Stimulated activated naive CD8-positive, alpha-beta T cell treated with anti-CD3 and anti-CD28 coated beads, Interleukin-15, amount 100 ng/mL, for 72 hours (primary cell): ENCODE data around the gene ACSF2.

Source experiments
- ATAC-seq: fragments of 150-1000 bp; cut with Tn5 transposase; 2 replicates; pipeline ENCODE4 v1.10.0; 2021; ENCODE audit warnings: mild to moderate bottlenecking, moderate library complexity
- DNase-seq, 2 donors: peaks; one replicate each; pipeline ENCODE4 v3.0.0; 2021 to 2022
- H3K27ac Mint-ChIP-seq, 2 donors: one replicate each; pipeline ENCODE4 v1.8.0; 2022; ENCODE audit warnings: mild to moderate bottlenecking in 2 of 2, mixed read lengths in 2 of 2, moderate library complexity in 2 of 2
- H3K27me3 Mint-ChIP-seq: one replicate; pipeline ENCODE4 v1.8.0; 2022; ENCODE audit warnings: mixed read lengths
- H3K4me1 Mint-ChIP-seq: one replicate; pipeline ENCODE4 v1.8.0; 2022; ENCODE audit warnings: mild to moderate bottlenecking, mixed read lengths
- H3K4me3 Mint-ChIP-seq, 2 donors: one replicate each; pipeline ENCODE4 v1.8.0; 2022; ENCODE audit warnings: mild to moderate bottlenecking in 2 of 2, mixed read lengths in 2 of 2, moderate library complexity in 1 of 2
- H3K9me3 Mint-ChIP-seq, 2 donors: one replicate each; pipeline ENCODE4 v1.8.0; 2022; ENCODE audit warnings: mixed read lengths in 2 of 2

Gene ACSF2

DNA sequence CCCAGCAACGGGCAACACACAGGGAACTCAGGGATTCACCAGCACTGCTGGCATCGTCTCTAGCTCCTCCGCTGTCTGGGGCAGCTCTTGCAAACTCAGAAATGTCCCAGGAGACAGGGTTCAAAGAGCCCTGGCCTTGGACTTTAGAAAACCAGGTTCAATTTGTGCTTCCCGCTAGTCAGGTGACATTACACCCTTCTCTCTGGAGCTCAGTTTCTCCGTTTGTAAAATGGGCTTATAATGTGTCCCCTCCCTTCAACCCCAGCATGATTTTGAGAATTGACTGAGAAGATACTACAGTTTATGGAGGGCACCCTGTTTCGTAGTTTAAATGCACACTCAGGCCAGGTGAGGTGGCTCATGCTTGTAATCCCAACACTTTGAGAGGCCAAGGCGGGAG lies 80.3 kb downstream of the ACSF2 start:
- ATAC-seq = no peak
- H3K4me3 Mint-ChIP-seq = no peak overlapping the region

DNA sequence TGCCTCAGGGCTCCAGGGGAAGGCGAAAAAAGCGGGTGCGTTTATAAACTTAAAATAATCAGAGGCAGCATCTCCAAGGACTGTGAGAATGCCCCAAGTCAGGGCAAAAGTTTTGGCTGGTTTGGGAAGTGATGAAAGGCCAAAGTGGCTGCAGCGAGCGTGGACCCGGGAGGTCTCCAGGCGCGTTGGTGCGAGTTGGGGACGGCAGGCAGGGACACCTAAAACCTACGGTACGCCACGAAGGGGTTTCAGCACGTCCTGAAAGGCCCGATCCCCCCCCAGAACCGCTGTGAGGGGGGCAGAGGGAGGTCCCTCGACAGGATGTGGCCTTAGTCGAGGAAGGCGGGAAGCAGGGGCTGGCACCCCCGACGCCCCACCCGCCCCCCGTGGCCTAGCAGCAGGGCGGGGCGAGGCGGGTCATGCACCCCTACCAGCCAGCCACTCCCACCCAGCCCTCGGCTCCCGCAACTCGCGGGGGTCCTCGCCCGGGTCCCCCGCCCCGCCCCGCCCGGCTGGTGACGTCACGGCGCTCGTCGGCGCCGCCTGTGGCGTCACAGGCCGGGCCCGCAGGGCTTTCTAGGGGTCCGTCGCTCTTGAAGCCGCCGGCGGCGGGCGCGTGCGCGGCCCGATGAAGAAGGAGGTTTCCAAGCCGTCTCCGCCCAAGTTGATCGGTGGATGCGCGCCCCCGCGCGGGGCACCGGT lies 82.0 kb downstream of the ACSF2 start, which contains the start of gene MYCBPAP:
Gene MYCBPAP, plus strand, starts transcription at position 569 of the 702 bp plus-strand sequence. CDS start 236 bp downstream, outside the sequence.
- DNase-seq = peak; percentile 81 to 84
- Mint-ChIP-seq H3K27me3 (no peaks in the 10 kb centered on the region), H3K9me3 (no peaks in the 10 kb centered on the region), H3K4me3 (peak within 1 kb of the TSS; percentile 95), H3K4me1 (peaks cover 64% of the 10 kb centered on the region), H3K27ac (peak within 1 kb of the TSS; percentile 92 to 94)
- peak; percentile 78 for ATAC-seq

More for the DNA sequence above, 80.3 kb downstream of the ACSF2 start:
- no peak for DNase-seq
- no peaks in the 10 kb centered on the region for H3K9me3 Mint-ChIP-seq
- no peaks in the 10 kb centered on the region for H3K27me3 Mint-ChIP-seq
- no peak overlapping the region for H3K27ac Mint-ChIP-seq
- H3K4me1 Mint-ChIP-seq = peaks cover 56% of the 10 kb centered on the region

- no peaks in the 10 kb centered on the region for H3K9me3 Mint-ChIP-seq
- no peak for DNase-seq
- no peak for ATAC-seq
- H3K4me3 Mint-ChIP-seq = peak overlapping the region; percentile 95
- peaks cover 59% of the 10 kb centered on the region for H3K4me1 Mint-ChIP-seq
- peak overlapping the region; percentile 60 to 92 for H3K27ac Mint-ChIP-seq
- H3K27me3 Mint-ChIP-seq = no peaks in the 10 kb centered on the region
These were observed 82.8 kb downstream of the ACSF2 start for GRCh38 chr17:50508573-50509460.

- H3K27me3 Mint-ChIP-seq = no peaks in the 10 kb centered on the region
- no peaks in the 10 kb centered on the region for H3K9me3 Mint-ChIP-seq
- DNase-seq = peak; percentile 43 to 73
- peak; percentile 87 for ATAC-seq
- H3K4me1 Mint-ChIP-seq = peaks cover 48% of the 10 kb centered on the region
- H3K27ac Mint-ChIP-seq = peak overlapping the region in 1 of 2 donors; percentile 81
- peak overlapping the region; percentile 9 to 27 for H3K4me3 Mint-ChIP-seq
These were observed 85.0 kb downstream of the ACSF2 start for GRCh38 chr17:50511058-50511457.

- H3K9me3 Mint-ChIP-seq = no peaks in the 10 kb centered on the region
- H3K4me3 Mint-ChIP-seq = no peak overlapping the region
- H3K27ac Mint-ChIP-seq = no peak overlapping the region
- DNase-seq = no peak
- no peak for ATAC-seq
- no peaks in the 10 kb centered on the region for H3K27me3 Mint-ChIP-seq
- peaks cover 40% of the 10 kb centered on the region for H3K4me1 Mint-ChIP-seq
These were observed 87.5 kb downstream of the ACSF2 start for GRCh38 chr17:50513495-50513894.

DNA sequence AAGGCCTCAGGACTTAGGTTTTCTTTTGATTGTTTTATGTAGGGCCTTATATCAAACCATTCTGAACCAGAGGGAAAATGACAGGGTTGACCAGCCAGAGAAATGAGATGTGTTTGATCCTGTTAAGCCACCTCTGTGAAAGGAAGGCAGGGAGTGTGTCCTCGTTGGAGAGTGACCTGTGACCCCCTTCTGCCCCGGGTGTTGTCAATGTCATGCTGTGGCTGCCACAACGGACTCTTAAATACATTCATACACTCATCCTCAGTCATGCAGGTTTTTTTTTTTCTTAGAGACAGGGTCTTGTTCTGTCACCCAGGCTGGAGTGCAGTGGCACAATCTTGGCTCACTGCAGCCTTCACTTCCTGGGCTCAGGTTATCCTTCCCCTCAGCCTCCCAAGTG lies 88.4 kb downstream of the ACSF2 start:
- no peak overlapping the region for H3K4me3 Mint-ChIP-seq
- no peak for ATAC-seq
- H3K4me1 Mint-ChIP-seq = peaks cover 31% of the 10 kb centered on the region
- DNase-seq = no peak
- H3K27ac Mint-ChIP-seq = no peak overlapping the region
- H3K27me3 Mint-ChIP-seq = no peaks in the 10 kb centered on the region
- no peaks in the 10 kb centered on the region for H3K9me3 Mint-ChIP-seq

DNA sequence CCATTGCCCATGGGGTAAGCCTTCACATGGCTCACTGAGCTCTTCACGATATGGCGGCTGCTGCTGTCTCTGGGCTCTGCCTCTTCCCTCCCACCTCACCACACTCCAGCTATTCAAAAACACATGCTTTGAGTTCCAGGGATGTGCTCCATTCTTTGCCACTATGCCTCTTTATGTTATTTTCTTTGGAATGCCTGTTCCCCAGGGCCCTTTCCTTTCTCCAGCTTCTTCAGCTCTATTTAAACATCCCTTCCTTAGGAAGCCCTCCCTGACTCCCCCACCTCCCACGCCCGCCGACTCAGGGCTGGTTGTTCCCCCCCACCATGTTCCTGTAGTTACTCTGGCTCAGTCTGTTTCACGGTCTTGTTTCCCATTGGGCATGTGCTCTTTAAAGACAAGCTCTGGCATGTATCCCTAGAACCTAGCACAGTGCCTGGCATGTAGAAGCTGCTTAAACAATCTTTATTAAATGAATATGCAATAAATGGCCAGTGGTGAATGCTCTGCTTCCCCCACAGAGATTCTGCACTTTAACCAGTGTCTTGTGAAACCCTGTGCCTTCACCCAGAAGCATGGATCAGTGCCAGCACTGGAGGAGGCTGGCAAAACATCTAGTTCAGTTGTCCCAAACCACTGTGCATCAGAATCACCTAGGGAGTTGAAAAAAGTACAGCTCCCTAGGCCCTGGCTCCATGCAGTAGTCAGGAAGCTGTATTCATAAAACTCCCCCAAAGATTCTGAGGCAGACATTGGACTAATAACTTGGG lies 89.1 kb downstream of the ACSF2 start:
- DNase-seq (no peak), ATAC-seq (no peak)
- peak overlapping the region in 1 of 2 donors; percentile 42 for H3K27ac Mint-ChIP-seq
- H3K27me3 Mint-ChIP-seq = no peaks in the 10 kb centered on the region
- H3K9me3 Mint-ChIP-seq = no peaks in the 10 kb centered on the region
- no peak overlapping the region for H3K4me3 Mint-ChIP-seq
- H3K4me1 Mint-ChIP-seq = peaks cover 24% of the 10 kb centered on the region

GRCh38 chr17:50517011-50517410 lies 91.0 kb downstream of the ACSF2 start:
- H3K27ac Mint-ChIP-seq = no peak overlapping the region

GRCh38 chr17:50517504-50518383 lies 91.7 kb downstream of the ACSF2 start:
- no peak overlapping the region for H3K27ac Mint-ChIP-seq
- no peak overlapping the region for H3K4me3 Mint-ChIP-seq
- no peaks in the 10 kb centered on the region for H3K9me3 Mint-ChIP-seq
- H3K27me3 Mint-ChIP-seq = no peaks in the 10 kb centered on the region
- DNase-seq (no peak), ATAC-seq (no peak)
- H3K4me1 Mint-ChIP-seq = no peaks in the 10 kb centered on the region

More at GRCh38 chr17:50517011-50517410, 91.0 kb downstream of the ACSF2 start:
- ATAC-seq (no peak), DNase-seq (no peak)
- Mint-ChIP-seq H3K27me3 (no peaks in the 10 kb centered on the region), H3K9me3 (no peaks in the 10 kb centered on the region), H3K4me3 (no peak overlapping the region), H3K4me1 (peaks cover 6% of the 10 kb centered on the region)

- H3K27ac Mint-ChIP-seq = peak overlapping the region in 1 of 2 donors; percentile 61
- no peaks in the 10 kb centered on the region for H3K9me3 Mint-ChIP-seq
- no peaks in the 10 kb centered on the region for H3K4me1 Mint-ChIP-seq
- DNase-seq (no peak), ATAC-seq (no peak)
- no peak overlapping the region for H3K4me3 Mint-ChIP-seq
- H3K27me3 Mint-ChIP-seq = no peaks in the 10 kb centered on the region
These were observed 92.5 kb downstream of the ACSF2 start for GRCh38 chr17:50518384-50519023.

- no peaks in the 10 kb centered on the region for H3K4me1 Mint-ChIP-seq
- no peaks in the 10 kb centered on the region for H3K27me3 Mint-ChIP-seq
- no peak for ATAC-seq
- DNase-seq = no peak
- no peak overlapping the region for H3K4me3 Mint-ChIP-seq
- no peaks in the 10 kb centered on the region for H3K9me3 Mint-ChIP-seq
- H3K27ac Mint-ChIP-seq = no peak overlapping the region
These were observed 93.3 kb downstream of the ACSF2 start for GRCh38 chr17:50519141-50519834.

DNA sequence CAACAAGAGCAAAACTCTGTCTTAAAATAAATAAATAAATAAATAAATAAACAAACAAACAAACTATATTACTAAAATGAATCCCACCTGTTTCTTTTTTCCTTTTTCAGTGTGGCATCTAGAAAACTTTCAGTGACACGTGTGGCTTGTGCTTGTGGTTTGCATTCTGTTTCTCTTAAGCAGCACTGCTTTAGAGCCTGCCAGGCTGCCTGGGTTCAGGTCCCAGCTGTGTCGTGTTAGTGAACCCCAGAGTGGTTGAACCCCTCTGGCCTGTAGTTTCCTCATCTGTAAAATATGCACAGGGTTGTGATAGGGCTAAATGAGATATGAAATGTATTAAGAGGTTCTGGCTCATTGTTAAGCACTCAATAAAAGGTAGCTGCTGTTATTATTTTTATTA lies 94.5 kb downstream of the ACSF2 start:
- no peak overlapping the region for H3K27ac Mint-ChIP-seq
- no peak overlapping the region for H3K4me3 Mint-ChIP-seq
- ATAC-seq = no peak
- no peaks in the 10 kb centered on the region for H3K9me3 Mint-ChIP-seq
- DNase-seq = no peak
- no peaks in the 10 kb centered on the region for H3K4me1 Mint-ChIP-seq
- no peaks in the 10 kb centered on the region for H3K27me3 Mint-ChIP-seq

- peak overlapping the region in 1 of 2 donors; percentile 12 for H3K27ac Mint-ChIP-seq
- H3K4me3 Mint-ChIP-seq = no peak overlapping the region
- no peaks in the 10 kb centered on the region for H3K4me1 Mint-ChIP-seq
- H3K27me3 Mint-ChIP-seq = no peaks in the 10 kb centered on the region
- H3K9me3 Mint-ChIP-seq = no peaks in the 10 kb centered on the region
- no peak for DNase-seq
- no peak for ATAC-seq
These were observed 95.5 kb downstream of the ACSF2 start for GRCh38 chr17:50521514-50521913.

DNA sequence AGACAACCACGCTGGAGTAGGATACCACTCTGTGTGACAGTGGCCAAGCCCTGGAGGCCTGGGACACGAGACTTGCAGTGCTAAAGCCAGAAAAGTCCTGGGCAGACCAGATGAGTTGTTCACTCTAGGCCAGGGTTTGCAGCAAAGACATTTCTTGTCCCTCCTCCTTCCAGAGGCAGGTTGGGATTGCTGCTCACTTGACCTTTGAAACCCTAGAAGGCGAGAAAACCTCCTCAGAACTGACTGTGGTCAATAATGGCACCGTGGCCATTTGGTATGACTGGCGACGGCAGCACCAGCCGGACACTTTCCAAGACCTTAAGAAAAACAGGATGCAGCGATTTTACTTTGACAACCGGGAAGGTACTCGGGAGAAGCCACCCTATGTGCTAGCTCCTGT lies 96.7 kb downstream of the ACSF2 start:
- ATAC-seq (no peak), DNase-seq (no peak)
- H3K4me1 Mint-ChIP-seq = no peaks in the 10 kb centered on the region
- H3K27me3 Mint-ChIP-seq = no peaks in the 10 kb centered on the region
- H3K4me3 Mint-ChIP-seq = no peak overlapping the region
- H3K27ac Mint-ChIP-seq = no peak overlapping the region
- H3K9me3 Mint-ChIP-seq = no peaks in the 10 kb centered on the region
